Lung (tissue), 12 donors: ENCODE measurements around the gene ACACA. TPM values are rescaled to one million over a fixed set of nuclear protein-coding genes. Genes with fewer than 3 reads are reported as not detected.

Source experiments
- ATAC-seq: fragments of 200-7000 bp; cut with Tn5 transposase; one replicate; pipeline ENCODE4 v1.9.1; 2020; ENCODE audit warnings: moderate number of reproducible peaks; ENCODE audit not compliant: insufficient read depth, low FRiP score
- DNase-seq, 3 donors: peaks; one replicate each; pipeline ENCODE4 v3.0.0-alpha.2; 2013 to 2017
- H3K27ac ChIP-seq, 2 donors: one replicate each; pipeline ENCODE4 v1.5.1; 2013; ENCODE audit warnings: mild to moderate bottlenecking in 2 of 2, moderate library complexity in 2 of 2, control low read depth in 1 of 2, inconsistent platforms in 1 of 2, low read depth in 1 of 2, low read length in 1 of 2
- H3K27me3 ChIP-seq, 3 donors: one replicate each; pipeline ENCODE4 v1.5.1; 2013; ENCODE audit warnings: low read length in 2 of 3; ENCODE audit not compliant: control insufficient read depth in 3 of 3, insufficient read depth in 3 of 3
- H3K36me3 ChIP-seq, 4 donors: one replicate each; pipeline ENCODE4 v1.5.1; 2013; ENCODE audit warnings: low read length in 4 of 4, mild to moderate bottlenecking in 1 of 4, moderate library complexity in 1 of 4; ENCODE audit not compliant: control insufficient read depth in 4 of 4, insufficient read depth in 4 of 4
- H3K4me1 ChIP-seq, 5 donors: one replicate each; pipeline ENCODE4 v1.5.1; 2013; ENCODE audit warnings: low read length in 5 of 5, mild to moderate bottlenecking in 2 of 5, moderate library complexity in 1 of 5; ENCODE audit not compliant: control insufficient read depth in 5 of 5, insufficient read depth in 5 of 5
- H3K4me3 ChIP-seq: one replicate; pipeline ENCODE4 v1.5.1; 2013; ENCODE audit warnings: mild to moderate bottlenecking, control low read depth, moderate library complexity
- H3K9ac ChIP-seq, 2 donors: one replicate each; pipeline ENCODE4 v1.5.1; 2013; ENCODE audit warnings: low read length in 2 of 2, control low read depth in 1 of 2; ENCODE audit not compliant: insufficient read depth in 1 of 2
- H3K9me3 ChIP-seq, 4 donors: one replicate each; pipeline ENCODE4 v1.5.1; 2013; ENCODE audit warnings: low read length in 3 of 4, mild to moderate bottlenecking in 1 of 4, moderate library complexity in 1 of 4; ENCODE audit not compliant: control insufficient read depth in 4 of 4, insufficient read depth in 3 of 4
- CTCF ChIP-seq: IDR thresholded peaks from 2 replicates; pipeline ENCODE4 v1.5.1; 2012; ENCODE audit warnings: mild to moderate bottlenecking; ENCODE audit errors: control extremely low read depth, extremely low read depth
- WGBS, 2 donors: extraction: QIAGEN DNeasy Blood & Tissue Kit; methylation state at CpG; one replicate each; pipeline ENCODE4 v1.1.7; 2013; 5-methylcytosine and 5-hydroxymethylcytosine counted together
- polyA plus RNA-seq, 2 donors: library from polyadenylated mRNA; stranded (reverse); fragments of 200-250 nt; gene quantifications; one replicate each; pipeline ENCODE4 v1.2.1, GENCODE V29; 2013
- total RNA-seq, 2 donors: library from RNA; depleted of rRNA in 1 of 2; stranded (reverse); fragments of >200 nt in 1 of 2; gene quantifications; one replicate each; pipeline ENCODE4 v1.2.1, GENCODE V29; 2014 to 2021
- donor health status: control.
- donor health status: control.
- donor health status: Bipolar disorder and iron deficiency.
- donor health status: healthy.
- donor health status: DM: yes; HTN: yes; CAD: no.

Gene ACACA
- total and polyA plus RNA-seq, 4 donors, result 26.0 to 111 (median 55.6) TPM

- no peak for TF ChIP-seq CTCF
- no peak for DNase-seq
- Histone ChIP-seq H3K9ac (no peak overlapping the region), H3K4me3 (no peak overlapping the region), H3K36me3 (peaks cover 0 to 9% (median 0%) of the 10 kb centered on the region in 4 donors), H3K9me3 (no peaks in the 10 kb centered on the region), H3K27me3 (no peaks in the 10 kb centered on the region), H3K27ac (no peak overlapping the region), H3K4me1 (peaks cover 0 to 2% (median 0%) of the 10 kb centered on the region in 5 donors)
- WGBS, 2 donors, result 94 to 95% methylated on average over 1 of the region's 1 CpG
- ATAC-seq, result no peak
These were observed 84.5 kb downstream of the ACACA start for GRCh38 chr17:37322106-37322505.

GRCh38 chr17:37318931-37319594, 87.6 kb downstream of the ACACA start:
- H3K4me3 ChIP-seq, result no peak overlapping the region
- no peak overlapping the region for H3K27ac ChIP-seq
- ATAC-seq (no peak), DNase-seq (no peak)
- H3K27me3 ChIP-seq, result no peaks in the 10 kb centered on the region
- no peaks in the 10 kb centered on the region for H3K9me3 ChIP-seq
- TF ChIP-seq CTCF, result no peak
- H3K36me3 ChIP-seq, result peaks cover 0 to 5% (median 1%) of the 10 kb centered on the region in 4 donors
- 70 to 78% methylated on average over 3 of the region's 3 CpGs for WGBS, 2 donors
- H3K9ac ChIP-seq, result no peak overlapping the region
- H3K4me1 ChIP-seq, result peaks cover 0 to 2% (median 0%) of the 10 kb centered on the region in 5 donors

- ATAC-seq, result no peak
- DNase-seq, result no peak
- H3K27ac ChIP-seq, result no peak overlapping the region
- H3K9ac ChIP-seq, result no peak overlapping the region
- TF ChIP-seq CTCF, result no peak
- H3K4me1 ChIP-seq, result peaks cover 0 to 2% (median 0%) of the 10 kb centered on the region in 5 donors
- no peaks in the 10 kb centered on the region for H3K9me3 ChIP-seq
- no peak overlapping the region for H3K4me3 ChIP-seq
- no peaks in the 10 kb centered on the region for H3K27me3 ChIP-seq
- peaks cover 0 to 3% (median 1%) of the 10 kb centered on the region in 4 donors for H3K36me3 ChIP-seq
These were observed 88.8 kb downstream of the ACACA start for GRCh38 chr17:37317867-37318266.

- H3K4me1 ChIP-seq, result peaks cover 0 to 2% (median 0%) of the 10 kb centered on the region in 5 donors
- ATAC-seq (no peak), DNase-seq (no peak)
- H3K27me3 ChIP-seq, result no peaks in the 10 kb centered on the region
- no peak overlapping the region for H3K9ac ChIP-seq
- no peak for TF ChIP-seq CTCF
- no peak overlapping the region for H3K27ac ChIP-seq
- H3K9me3 ChIP-seq, result no peaks in the 10 kb centered on the region
- H3K4me3 ChIP-seq, result no peak overlapping the region
- peaks cover 0 to 3% (median under 1%) of the 10 kb centered on the region in 4 donors for H3K36me3 ChIP-seq
These were observed 91.0 kb downstream of the ACACA start for GRCh38 chr17:37315601-37316000.
